ENCODE measurements around the gene XPO5. TPM values are rescaled to one million over a fixed set of nuclear protein-coding genes. Genes with fewer than 3 reads are reported as not detected.
A peak's percentile ranks its signal among the peaks of the same experiment; 100 is the strongest.

XPO5 gene
- total RNA-seq, 1 experiment from 2014 or later, result 60.5 TPM

- in situ Hi-C loops (cut with HindIII; ENCODE audit: low sequenced_read_pairs), result no loop called here
- DNase-seq (ENCODE audit: low spot score), result no peak
Measured at GRCh38 chr6:43522547-43523261, 53.1 kb downstream of the XPO5 start.

- in situ Hi-C loops (cut with HindIII; ENCODE audit: low sequenced_read_pairs), result no loop called here
- DNase-seq (ENCODE audit: low spot score), result no peak
Measured at GRCh38 chr6:43521836-43522235, 54.0 kb downstream of the XPO5 start.

- in situ Hi-C loops (cut with HindIII; ENCODE audit: low sequenced_read_pairs), result no loop called here
- no peak for DNase-seq (ENCODE audit: low spot score)
Measured at GRCh38 chr6:43520097-43520496, 55.7 kb downstream of the XPO5 start.

- in situ Hi-C loops (cut with HindIII; ENCODE audit: low sequenced_read_pairs), result no loop called here
Measured at GRCh38 chr6:43517505-43518357, 58.1 kb downstream of the XPO5 start.

GRCh38 chr6:43516697-43517504 is 58.9 kb downstream of the XPO5 start, which contains the start of the genes POLR1C and YIPF3:
Gene POLR1C, plus strand, starts transcription at chr6:43517089. Its CDS starts 21 bp downstream, at chr6:43517110.
Gene YIPF3, minus strand, starts transcription at chr6:43516926. Its CDS starts 119 bp downstream, at chr6:43516807.
- in situ Hi-C loops (cut with HindIII; ENCODE audit: low sequenced_read_pairs), result no loop called here
- DNase-seq (ENCODE audit: low spot score), result peak; percentile 99

More at GRCh38 chr6:43517505-43518357, 58.1 kb downstream of the XPO5 start:
- no peak for DNase-seq (ENCODE audit: low spot score)

GRCh38 chr6:43516367-43516696 is 59.5 kb downstream of the XPO5 start:
- in situ Hi-C loops (cut with HindIII; ENCODE audit: low sequenced_read_pairs), result no loop called here
- no peak for DNase-seq (ENCODE audit: low spot score)

GRCh38 chr6:43515808-43516207 is 60.0 kb downstream of the XPO5 start:
- DNase-seq (ENCODE audit: low spot score), result no peak

GRCh38 chr6:43511824-43512415 is 63.9 kb downstream of the XPO5 start:
- in situ Hi-C loops (cut with HindIII; ENCODE audit: low sequenced_read_pairs), result no loop called here
- DNase-seq (ENCODE audit: low spot score), result no peak

More at GRCh38 chr6:43515808-43516207, 60.0 kb downstream of the XPO5 start:
- in situ Hi-C loops (cut with HindIII; ENCODE audit: low sequenced_read_pairs), result no loop called here

- in situ Hi-C loops (cut with HindIII; ENCODE audit: low sequenced_read_pairs), result no loop called here
- DNase-seq (ENCODE audit: low spot score), result no peak
Measured at GRCh38 chr6:43510827-43511163, 65.0 kb downstream of the XPO5 start.

- in situ Hi-C loops (cut with HindIII; ENCODE audit: low sequenced_read_pairs), result no loop called here
- DNase-seq (ENCODE audit: low spot score), result peak; percentile 82
Measured at GRCh38 chr6:43509984-43510826, 65.6 kb downstream of the XPO5 start, which contains the start of gene LRRC73. Gene LRRC73, minus strand, starts transcription at chr6:43510346. Its CDS starts 561 bp downstream, at chr6:43509785.

- in situ Hi-C loops (cut with HindIII; ENCODE audit: low sequenced_read_pairs), result no loop called here
- DNase-seq (ENCODE audit: low spot score), result no peak
Measured at GRCh38 chr6:43509142-43509983, 66.5 kb downstream of the XPO5 start.

GRCh38 chr6:43508481-43509141 is 67.2 kb downstream of the XPO5 start:
- in situ Hi-C loops (cut with HindIII; ENCODE audit: low sequenced_read_pairs), result no loop called here
- no peak for DNase-seq (ENCODE audit: low spot score)

- in situ Hi-C loops (cut with HindIII; ENCODE audit: low sequenced_read_pairs), result no loop called here
Measured at GRCh38 chr6:43506667-43507471, 69.0 kb downstream of the XPO5 start.

GRCh38 chr6:43506171-43506570 is 69.7 kb downstream of the XPO5 start:
- in situ Hi-C loops (cut with HindIII; ENCODE audit: low sequenced_read_pairs), result no loop called here
- no peak for DNase-seq (ENCODE audit: low spot score)

More at GRCh38 chr6:43506667-43507471, 69.0 kb downstream of the XPO5 start:
- DNase-seq (ENCODE audit: low spot score), result peak; percentile 90

- no peak for DNase-seq (ENCODE audit: low spot score)
- in situ Hi-C loops (cut with HindIII; ENCODE audit: low sequenced_read_pairs), result no loop called here
Measured at GRCh38 chr6:43505718-43506117, 70.1 kb downstream of the XPO5 start.

Measured in G401 (cell line).